ES-I3 (cell line): ENCODE data around the gene ZNF383.
"Not testable (repeated sequence)": the region's sequence is repeated elsewhere in the genome, so short reads cannot be mapped to it uniquely, and the experiment has no call there.

Source experiments
- H3K36me3 ChIP-seq: 2 replicates; pipeline ENCODE4 v1.6.1; 2013; ENCODE audit warnings: mild to moderate bottlenecking, low read length, control low read depth, moderate library complexity; ENCODE audit not compliant: insufficient read depth
- H3K4me1 ChIP-seq: 2 replicates; pipeline ENCODE4 v1.6.1; 2013; ENCODE audit warnings: mild to moderate bottlenecking, control low read depth, low read length; ENCODE audit not compliant: insufficient read depth
- H3K9ac ChIP-seq: 2 replicates; pipeline ENCODE4 v1.6.1; 2013; ENCODE audit warnings: low read depth, mild to moderate bottlenecking, low read length, moderate library complexity
- H3K9me3 ChIP-seq: 2 replicates; pipeline ENCODE4 v1.6.1; 2013; ENCODE audit warnings: mild to moderate bottlenecking, low read length, moderate library complexity; ENCODE audit not compliant: control insufficient read depth, insufficient read depth

ZNF383 gene

GRCh38 chr19:37217775-37218591, at the start of gene ZNF383:
ZNF383 (plus strand) TSS chr19:37218214; CDS start chr19:37230454, 12,240 bp downstream.
- no peaks in the 10 kb centered on the region for H3K9me3 ChIP-seq
- no peaks in the 10 kb centered on the region for H3K4me1 ChIP-seq
- no peaks in the 10 kb centered on the region for H3K36me3 ChIP-seq

GRCh38 chr19:37172368-37173366, 45.3 kb upstream of the ZNF383 start, which contains the start of gene ZNF585A:
ZNF585A (minus strand) TSS chr19:37172695; CDS start chr19:37169910, 2,785 bp downstream.
- H3K9me3 ChIP-seq: no peaks in the 10 kb centered on the region
- peaks cover 3% of the 10 kb centered on the region; the same call in 1 of the 2 replicates for H3K36me3 ChIP-seq
- H3K4me1 ChIP-seq: no peaks in the 10 kb centered on the region
- peak within 1 kb of the TSS; percentile 73 for H3K9ac ChIP-seq

More at GRCh38 chr19:37217775-37218591, at the start of gene ZNF383:
- peak within 1 kb of the TSS; percentile 78 for H3K9ac ChIP-seq

- not testable (repeated sequence) for H3K9me3 ChIP-seq
These were observed 31.9 kb upstream of the ZNF383 start for GRCh38 chr19:37186071-37186470.

GRCh38 chr19:37195248-37195647, 22.8 kb upstream of the ZNF383 start:
- H3K4me1 ChIP-seq, H3K9ac ChIP-seq, H3K9me3 ChIP-seq, H3K36me3 ChIP-seq: not testable (repeated sequence)

More at GRCh38 chr19:37186071-37186470, 31.9 kb upstream of the ZNF383 start:
- not testable (repeated sequence) for H3K36me3 ChIP-seq, H3K4me1 ChIP-seq, H3K9ac ChIP-seq

GRCh38 chr19:37197115-37197514, 20.9 kb upstream of the ZNF383 start:
- not testable (repeated sequence) for H3K9ac ChIP-seq, H3K4me1 ChIP-seq, H3K36me3 ChIP-seq, H3K9me3 ChIP-seq

- Histone ChIP-seq H3K9me3 (peaks cover 2% of the 10 kb centered on the region; the same call in 1 of the 2 replicates), H3K36me3 (no peaks in the 10 kb centered on the region), H3K4me1 (no peaks in the 10 kb centered on the region), H3K9ac (no peak overlapping the region)
These were observed 20.2 kb upstream of the ZNF383 start for GRCh38 chr19:37197768-37198167.

- Histone ChIP-seq H3K9me3 (no peaks in the 10 kb centered on the region), H3K9ac (peak overlapping the region; percentile 78)
These were observed 587 bp upstream of the ZNF383 start for GRCh38 chr19:37217480-37217774.

GRCh38 chr19:37218592-37218935, 550 bp downstream of the ZNF383 start:
- Histone ChIP-seq H3K9ac (peak overlapping the region; percentile 78), H3K4me1 (no peaks in the 10 kb centered on the region), H3K36me3 (no peaks in the 10 kb centered on the region), H3K9me3 (no peaks in the 10 kb centered on the region)

More at GRCh38 chr19:37217480-37217774, 587 bp upstream of the ZNF383 start:
- no peaks in the 10 kb centered on the region for H3K36me3 ChIP-seq
- no peaks in the 10 kb centered on the region for H3K4me1 ChIP-seq

GRCh38 chr19:37220383-37220782, 2.4 kb downstream of the ZNF383 start:
- no peaks in the 10 kb centered on the region for H3K4me1 ChIP-seq
- H3K9ac ChIP-seq: no peak overlapping the region
- no peaks in the 10 kb centered on the region for H3K36me3 ChIP-seq
- no peaks in the 10 kb centered on the region for H3K9me3 ChIP-seq

- Histone ChIP-seq H3K9me3 (no peaks in the 10 kb centered on the region), H3K4me1 (no peaks in the 10 kb centered on the region), H3K9ac (no peak overlapping the region), H3K36me3 (0 out of 2 replicates have a peak, but pooled peaks cover 2% of the 10 kb centered on the region)
These were observed 3.1 kb downstream of the ZNF383 start for GRCh38 chr19:37221136-37221535.

- Histone ChIP-seq H3K9me3 (no peaks in the 10 kb centered on the region), H3K36me3 (0 out of 2 replicates have a peak, but pooled peaks cover 3% of the 10 kb centered on the region), H3K9ac (no peak overlapping the region), H3K4me1 (no peaks in the 10 kb centered on the region)
These were observed 8.2 kb downstream of the ZNF383 start for GRCh38 chr19:37226248-37226647.

- H3K9ac ChIP-seq: no peak overlapping the region
- no peaks in the 10 kb centered on the region for H3K4me1 ChIP-seq
- no peaks in the 10 kb centered on the region; the same call in 1 of the 2 replicates for H3K9me3 ChIP-seq
- H3K36me3 ChIP-seq: 0 out of 2 replicates have a peak, but pooled peaks cover 3% of the 10 kb centered on the region
These were observed 10.0 kb downstream of the ZNF383 start for GRCh38 chr19:37227996-37228395.

GRCh38 chr19:37243206-37243632, 25.2 kb downstream of the ZNF383 start:
- peaks cover 16% of the 10 kb centered on the region; the same call in 1 of the 2 replicates for H3K36me3 ChIP-seq
- H3K9ac ChIP-seq: no peak overlapping the region
- H3K4me1 ChIP-seq: no peaks in the 10 kb centered on the region
- peaks cover 25% of the 10 kb centered on the region for H3K9me3 ChIP-seq
